ENCODE results near the gene CHTOP. TPM values are rescaled to one million over a fixed set of nuclear protein-coding genes. Genes with fewer than 3 reads are reported as not detected.

Gene CHTOP
- total RNA-seq, 1 donor from 2014 or later: 51.9 TPM

DNA sequence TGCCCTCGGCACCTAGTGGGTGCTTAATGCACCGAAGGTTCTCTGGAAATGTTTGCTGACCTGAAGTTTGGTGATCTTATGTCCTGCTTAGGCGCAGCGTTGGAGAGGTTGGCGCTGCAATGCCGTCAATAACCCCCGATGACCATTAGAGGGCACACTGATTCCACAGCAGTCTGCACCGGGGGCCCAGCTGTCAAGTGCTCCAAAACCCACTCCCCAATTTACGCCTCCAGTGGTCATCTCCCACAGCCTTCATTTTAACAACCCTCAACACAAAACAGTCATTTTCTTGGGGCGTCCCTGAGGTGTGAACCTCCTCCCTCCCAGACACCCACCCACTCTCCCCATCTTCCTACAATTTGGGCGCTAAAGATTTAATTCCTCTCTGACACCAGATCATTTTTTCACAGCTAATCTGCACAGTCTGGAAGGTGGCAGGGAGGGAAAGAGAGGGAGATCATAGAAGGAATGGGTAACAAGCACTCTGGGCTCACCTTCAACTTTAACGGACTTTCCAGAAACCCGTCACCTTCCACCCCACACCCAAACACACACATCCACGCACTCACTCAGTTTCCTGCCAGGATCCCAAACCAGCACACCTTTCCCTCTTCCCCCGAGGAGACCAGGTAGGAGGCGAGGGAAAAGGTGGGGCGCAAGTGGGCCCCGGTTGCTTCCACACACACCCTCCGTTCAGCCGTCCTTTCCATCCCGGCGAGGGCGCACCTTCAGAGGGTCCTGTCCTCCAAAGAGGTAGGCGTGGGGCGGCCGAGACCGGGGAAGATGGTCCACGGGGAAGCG, 44.1 kb downstream of the CHTOP start:
- TF ChIP-seq CTCF (IDR thresholded peaks at IDR 0.05; ENCODE audit: insufficient read depth, low read length, severe bottlenecking): peak; percentile 93
- no peak for FAIRE-seq
- DNase-seq (ENCODE audit: low read depth): peak; percentile 41
- peak overlapping the region; percentile 19 for H3K4me3 ChIP-seq (ENCODE audit: low read depth, low read length)
- H3K27me3 ChIP-seq (ENCODE audit: control insufficient read depth, insufficient read depth, low read length): peaks cover 27% of the 10 kb centered on the region
- H3K36me3 ChIP-seq (ENCODE audit: control insufficient read depth, insufficient read depth, low read length): no peaks in the 10 kb centered on the region

- Histone ChIP-seq H3K27me3 (ENCODE audit: control insufficient read depth, insufficient read depth, low read length) (peaks cover 27% of the 10 kb centered on the region), H3K36me3 (ENCODE audit: control insufficient read depth, insufficient read depth, low read length) (no peaks in the 10 kb centered on the region), H3K4me3 (ENCODE audit: low read depth, low read length) (peak within 1 kb of the TSS; percentile 19)
- TF ChIP-seq CTCF (IDR thresholded peaks at IDR 0.05; ENCODE audit: insufficient read depth, low read length, severe bottlenecking): no peak
- FAIRE-seq (no peak), DNase-seq (ENCODE audit: low read depth) (no peak)
Measured at GRCh38 chr1:153678519-153679336, 44.9 kb downstream of the CHTOP start, which contains the start of gene NPR1. Gene NPR1, plus strand, starts transcription at chr1:153678688. Its CDS starts 421 bp downstream, at chr1:153679109.

GRCh38 chr1:153679337-153680119, 45.7 kb downstream of the CHTOP start:
- FAIRE-seq (no peak), DNase-seq (ENCODE audit: low read depth) (no peak)
- no peak for TF ChIP-seq CTCF (IDR thresholded peaks at IDR 0.05; ENCODE audit: insufficient read depth, low read length, severe bottlenecking)
- H3K27me3 ChIP-seq (ENCODE audit: control insufficient read depth, insufficient read depth, low read length): peaks cover 27% of the 10 kb centered on the region
- H3K4me3 ChIP-seq (ENCODE audit: low read depth, low read length): peak overlapping the region; percentile 19
- no peaks in the 10 kb centered on the region for H3K36me3 ChIP-seq (ENCODE audit: control insufficient read depth, insufficient read depth, low read length)

DNA sequence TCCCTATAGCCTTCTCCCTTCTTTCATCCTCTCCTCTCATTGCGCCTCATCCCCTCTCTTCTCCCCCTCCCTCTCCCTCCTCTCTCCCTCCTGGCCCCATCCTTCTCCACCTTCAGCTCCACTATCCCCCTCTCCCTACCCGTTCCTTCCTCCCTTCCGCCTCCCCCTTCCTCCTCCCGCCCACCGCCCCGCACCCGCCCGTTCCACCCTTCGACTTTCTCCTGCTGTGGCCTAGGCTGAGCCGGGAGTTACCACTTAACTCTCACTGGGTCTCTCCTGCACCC, 46.2 kb downstream of the CHTOP start:
- DNase-seq (ENCODE audit: low read depth) (no peak), FAIRE-seq (no peak)
- TF ChIP-seq CTCF (IDR thresholded peaks at IDR 0.05; ENCODE audit: insufficient read depth, low read length, severe bottlenecking): no peak
- Histone ChIP-seq H3K4me3 (ENCODE audit: low read depth, low read length) (no peak overlapping the region), H3K36me3 (ENCODE audit: control insufficient read depth, insufficient read depth, low read length) (no peaks in the 10 kb centered on the region), H3K27me3 (ENCODE audit: control insufficient read depth, insufficient read depth, low read length) (peaks cover 27% of the 10 kb centered on the region)

- DNase-seq (ENCODE audit: low read depth): no peak
- Histone ChIP-seq H3K4me3 (ENCODE audit: low read depth, low read length) (no peak overlapping the region), H3K36me3 (ENCODE audit: control insufficient read depth, insufficient read depth, low read length) (no peaks in the 10 kb centered on the region), H3K27me3 (ENCODE audit: control insufficient read depth, insufficient read depth, low read length) (peaks cover 29% of the 10 kb centered on the region)
- no peak for TF ChIP-seq CTCF (IDR thresholded peaks at IDR 0.05; ENCODE audit: insufficient read depth, low read length, severe bottlenecking)
- FAIRE-seq: no peak
Measured at GRCh38 chr1:153682730-153683129, 48.9 kb downstream of the CHTOP start.

Measured in bronchial epithelial cell (primary cell).